Stimulated activated CD8-positive, alpha-beta memory T cell treated with anti-CD3 and anti-CD28 coated beads, Interleukin-4, amount 100 ng/mL, for 4 hours (primary cell): ENCODE results near the gene HSPB8.

Experiments
- DNase-seq, 2 donors: peaks; one replicate each; pipeline ENCODE4 v3.0.0-alpha.2; 2020; ENCODE audit warnings: low read depth in 2 of 2, low spot score in 1 of 2

The HSPB8 gene

DNA sequence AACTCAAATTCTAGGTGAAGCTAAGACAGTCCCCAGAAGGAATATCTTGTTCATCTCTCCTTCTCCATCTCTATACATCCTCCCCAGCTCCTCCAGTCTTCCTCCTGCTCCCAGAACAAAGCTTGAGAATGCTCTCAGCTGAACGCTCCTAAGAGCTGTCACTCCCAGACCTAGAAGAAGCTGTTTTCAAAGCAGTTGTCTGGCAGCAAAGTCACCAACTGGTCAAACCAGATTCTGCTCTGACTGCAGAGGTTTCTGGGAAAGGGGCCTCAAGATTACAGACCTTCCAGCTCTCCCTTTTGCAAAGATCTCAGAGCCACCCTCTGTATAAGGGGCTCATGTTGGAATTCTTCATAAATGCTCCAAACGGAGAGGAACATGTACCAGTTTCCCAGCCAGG lies 9.6 kb upstream of the HSPB8 start:
- DNase-seq: no peak

DNA sequence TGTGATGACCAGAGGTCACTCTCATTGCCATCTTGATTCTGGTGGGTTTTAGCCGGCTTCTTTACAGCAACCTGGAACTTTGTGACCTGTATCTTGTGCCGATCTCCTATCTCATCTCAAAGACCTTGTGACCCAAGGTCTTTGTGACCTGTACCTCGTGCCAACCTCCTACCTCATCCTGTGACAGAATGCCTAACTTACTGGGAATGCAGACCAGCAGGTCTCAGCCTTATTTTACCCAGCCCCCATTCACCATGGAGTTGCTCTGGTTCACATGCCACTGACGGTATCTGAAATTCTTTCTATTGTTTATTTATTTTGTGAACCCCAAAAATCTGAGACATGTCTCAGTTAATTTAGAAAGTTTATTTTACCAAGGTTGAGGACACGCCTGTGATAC lies 7.4 kb upstream of the HSPB8 start:
- DNase-seq: no peak

- DNase-seq: no peak
Observed at GRCh38 chr12:119171691-119172425, 6.9 kb upstream of the HSPB8 start.

DNA sequence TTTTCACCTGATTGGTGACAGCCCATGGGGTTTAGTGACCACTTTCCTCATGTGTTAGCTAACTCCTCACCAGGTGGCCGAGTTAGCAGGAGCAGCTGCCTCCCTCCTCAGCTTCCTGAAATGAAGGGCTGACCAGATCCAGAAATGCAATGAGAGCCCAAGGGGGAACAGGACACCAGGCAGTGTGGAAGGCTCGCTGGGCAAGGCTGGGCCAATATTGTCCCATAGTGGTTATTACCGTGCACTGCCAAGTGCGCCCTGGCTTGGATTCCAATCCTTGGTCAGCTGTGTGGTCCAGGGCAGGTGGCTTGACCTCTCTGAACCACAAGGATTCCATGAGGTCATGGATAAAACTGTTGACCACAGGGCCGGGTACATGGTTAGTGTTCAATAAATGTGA lies 3.6 kb upstream of the HSPB8 start:
- no peak for DNase-seq

DNA sequence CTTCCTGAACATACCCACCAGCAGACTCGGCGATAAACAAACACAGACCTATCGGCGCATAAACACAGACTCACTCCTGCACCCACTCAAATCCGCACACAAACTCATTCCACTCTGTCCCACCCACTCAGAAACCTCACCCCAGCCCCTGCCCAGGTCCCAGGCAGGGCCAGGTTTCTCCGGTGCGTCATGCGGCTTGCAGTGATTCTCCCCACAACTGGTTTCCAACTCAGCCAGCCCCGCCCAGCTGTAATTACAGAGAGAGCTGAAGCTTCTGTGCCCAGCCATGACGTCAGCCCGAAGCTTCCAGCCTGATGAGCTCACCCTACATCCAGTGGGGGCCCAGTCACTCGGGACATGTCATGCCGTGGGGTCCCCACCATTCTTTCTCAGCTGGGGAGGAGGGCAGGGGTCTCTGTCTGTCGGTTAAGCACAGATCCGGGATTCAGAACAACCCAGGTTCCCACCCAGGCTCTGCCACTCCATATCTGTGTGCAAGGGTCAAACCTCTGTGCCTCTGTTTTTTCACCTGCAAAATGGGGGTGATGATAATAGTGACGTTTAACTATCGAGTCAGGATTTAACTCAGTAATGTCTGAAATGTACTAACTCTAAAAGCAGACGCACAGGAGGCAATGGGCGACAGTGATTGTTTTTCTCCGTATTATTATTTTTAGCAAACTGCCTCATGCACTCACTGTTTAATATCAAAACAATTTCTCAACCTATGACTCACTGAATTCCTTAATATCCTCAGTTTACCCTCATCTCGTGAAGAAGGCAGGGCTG lies 2.3 kb upstream of the HSPB8 start:
- DNase-seq: no peak

DNA sequence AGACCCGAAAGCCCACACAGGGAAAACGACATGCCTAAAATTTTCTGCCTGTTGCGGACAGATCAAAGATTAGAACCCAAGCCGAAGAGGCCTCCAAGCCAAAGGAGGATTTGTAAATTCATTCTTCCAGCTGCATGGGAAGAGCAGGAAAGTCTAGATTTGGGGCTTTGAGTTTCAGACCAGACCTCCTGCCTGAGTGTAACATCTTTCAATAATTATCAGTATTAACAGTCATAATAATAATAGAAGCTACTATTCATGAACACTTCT lies 1.7 kb upstream of the HSPB8 start:
- DNase-seq: no peak

DNA sequence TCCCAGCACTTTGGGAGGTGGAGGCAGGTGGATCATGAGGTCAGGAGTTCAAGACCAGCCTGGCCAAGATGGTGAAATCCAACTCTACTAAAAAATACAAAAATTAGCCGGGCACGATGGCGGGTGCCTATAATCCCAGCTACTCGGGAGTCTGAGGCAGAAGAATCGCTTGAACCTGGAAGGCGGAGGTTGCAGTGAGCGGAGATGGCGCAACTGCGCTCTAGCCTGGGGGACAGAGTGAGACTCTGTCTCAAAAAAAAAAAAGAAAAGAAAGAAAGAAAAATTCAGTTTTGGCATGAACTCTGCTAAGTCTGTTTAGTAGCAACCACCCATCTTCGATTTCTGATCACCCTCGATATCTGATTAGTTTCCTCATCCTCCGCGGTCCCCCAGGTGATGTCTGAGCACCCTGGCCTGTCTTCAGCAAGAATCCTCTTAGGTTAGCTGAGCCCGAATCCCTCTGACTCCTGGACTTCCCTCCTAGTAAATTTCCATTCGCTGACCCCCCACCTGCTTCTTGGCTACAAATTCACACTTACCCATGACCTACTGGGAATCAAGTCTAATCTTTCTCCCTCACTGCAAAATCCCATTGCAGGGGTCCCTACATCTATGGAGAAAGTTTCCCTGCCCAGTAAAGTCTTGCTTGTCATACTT lies 879 bp upstream of the HSPB8 start:
- no peak for DNase-seq

DNA sequence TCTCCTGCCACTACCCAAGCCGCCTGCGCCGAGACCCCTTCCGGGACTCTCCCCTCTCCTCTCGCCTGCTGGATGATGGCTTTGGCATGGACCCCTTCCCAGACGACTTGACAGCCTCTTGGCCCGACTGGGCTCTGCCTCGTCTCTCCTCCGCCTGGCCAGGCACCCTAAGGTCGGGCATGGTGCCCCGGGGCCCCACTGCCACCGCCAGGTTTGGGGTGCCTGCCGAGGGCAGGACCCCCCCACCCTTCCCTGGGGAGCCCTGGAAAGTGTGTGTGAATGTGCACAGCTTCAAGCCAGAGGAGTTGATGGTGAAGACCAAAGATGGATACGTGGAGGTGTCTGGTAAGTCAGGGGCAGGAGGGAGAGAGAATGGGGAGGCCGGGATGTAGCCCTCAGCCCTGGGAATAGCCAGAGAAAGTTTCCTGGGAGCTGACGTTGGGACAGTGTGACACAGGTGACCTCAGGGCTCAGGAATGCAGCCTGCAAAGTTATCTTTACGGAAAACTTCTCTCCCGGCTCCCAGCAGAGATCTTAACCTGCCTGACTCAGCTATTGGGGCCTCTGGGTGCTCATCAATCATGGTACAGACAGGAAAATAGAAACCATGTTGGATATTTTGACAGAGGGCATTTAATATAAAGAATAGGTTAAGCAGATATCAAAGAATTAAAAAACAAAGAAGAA lies 747 bp downstream of the HSPB8 start:
- no peak for DNase-seq

GRCh38 chr12:119180380-119181040 lies 1.8 kb downstream of the HSPB8 start:
- DNase-seq: no peak

DNA sequence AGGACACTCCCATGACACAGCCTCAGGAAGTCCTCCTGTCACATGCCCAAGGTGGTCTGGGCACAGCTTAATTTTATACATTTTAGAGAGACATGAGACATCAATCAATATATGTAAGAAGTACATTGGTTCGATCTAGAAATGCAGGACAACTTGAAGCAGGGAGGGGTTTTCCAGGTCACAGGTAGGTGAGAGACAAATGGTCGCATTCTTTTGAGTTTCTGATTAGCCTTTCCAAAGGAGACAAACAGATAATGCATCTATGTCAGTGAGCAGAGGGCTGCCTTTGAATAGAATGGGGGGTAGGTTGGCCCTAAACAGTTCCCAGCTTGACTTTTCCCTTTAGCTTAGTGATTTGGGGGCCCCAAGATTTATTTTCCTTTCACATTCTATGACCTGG lies 2.5 kb downstream of the HSPB8 start:
- no peak for DNase-seq

DNA sequence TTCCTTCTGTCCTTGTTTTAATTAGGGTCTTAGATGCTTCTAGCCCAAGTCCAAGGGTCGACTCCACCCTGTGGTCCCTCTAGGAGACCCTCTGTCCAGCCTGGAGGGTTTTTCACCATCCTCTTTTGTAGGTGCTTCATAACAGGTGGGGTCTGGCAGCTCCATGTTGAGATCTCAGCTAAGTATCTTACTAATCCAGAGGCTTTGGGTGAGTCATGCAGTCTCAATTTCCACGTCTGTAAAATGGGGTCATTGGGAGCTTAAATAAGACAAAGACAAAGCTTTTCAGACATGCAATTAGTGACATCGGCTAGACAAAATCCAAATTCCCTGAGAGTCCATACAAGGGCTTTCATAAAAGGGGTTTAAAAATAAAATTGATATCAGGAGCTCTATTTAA lies 3.2 kb downstream of the HSPB8 start:
- DNase-seq: no peak

- no peak for DNase-seq
Observed at GRCh38 chr12:119182701-119183493, 4.2 kb downstream of the HSPB8 start.

DNA sequence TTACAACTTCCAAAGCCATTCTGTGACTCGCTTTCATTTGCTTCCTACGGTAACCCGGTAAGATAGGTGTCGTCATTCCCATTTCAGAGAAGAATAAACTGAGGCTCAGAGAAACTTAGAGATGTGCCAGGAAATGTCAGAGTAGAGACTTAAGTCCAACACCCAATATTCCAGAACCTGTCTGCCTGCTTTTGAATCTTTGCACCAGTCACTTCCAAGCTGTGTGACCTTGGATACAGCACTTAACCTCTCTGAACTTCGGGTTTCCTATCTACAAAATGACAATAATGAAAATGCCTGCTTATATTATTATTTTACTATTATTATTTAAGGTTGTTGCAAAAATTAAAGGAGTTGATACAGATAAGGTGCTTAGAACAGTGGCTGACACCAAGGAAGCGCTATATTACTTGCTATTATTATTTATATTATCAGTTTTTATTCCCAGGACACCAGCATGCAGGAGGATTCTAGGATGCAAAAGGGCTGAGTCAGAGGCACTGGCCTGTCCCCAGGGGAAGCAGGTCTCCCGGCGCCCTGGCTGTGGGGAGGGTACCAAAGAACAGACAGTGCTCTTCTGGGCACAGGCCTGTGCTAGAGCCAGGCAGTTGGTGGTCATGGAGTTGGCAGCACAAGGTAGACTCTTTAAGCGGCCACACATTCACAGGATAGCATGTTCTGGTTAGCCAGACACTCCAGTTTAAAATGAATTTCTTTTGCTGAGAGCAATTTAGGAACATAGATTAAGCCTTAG lies 5.4 kb downstream of the HSPB8 start:
- DNase-seq: no peak

DNA sequence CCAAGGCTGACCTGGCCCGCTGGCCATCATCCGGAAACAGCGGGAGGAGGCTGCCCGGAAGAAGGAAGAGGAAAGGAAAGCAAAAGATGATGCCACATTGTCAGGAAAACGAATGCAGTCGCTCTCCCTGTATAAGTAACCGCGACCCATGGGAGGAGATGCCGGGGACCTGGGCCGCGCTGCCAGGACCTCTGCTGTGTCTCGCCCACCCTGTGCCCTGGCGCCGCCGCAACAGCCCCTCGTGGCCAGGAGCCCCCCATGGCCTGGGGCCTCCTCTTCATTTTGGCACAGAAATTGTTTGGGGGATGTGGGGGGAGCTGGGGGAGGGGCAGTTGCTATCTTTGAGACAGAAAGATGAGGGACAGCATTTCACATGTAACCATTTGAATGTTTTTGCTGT lies 16.5 kb downstream of the HSPB8 start:
- DNase-seq: no peak

GRCh38 chr12:119198440-119198839 lies 19.7 kb downstream of the HSPB8 start:
- DNase-seq: no peak

- no peak for DNase-seq
Observed at GRCh38 chr12:119200601-119201000, 21.9 kb downstream of the HSPB8 start.

GRCh38 chr12:119201789-119202543 lies 23.2 kb downstream of the HSPB8 start:
- no peak for DNase-seq

GRCh38 chr12:119202544-119202943 lies 23.8 kb downstream of the HSPB8 start:
- no peak for DNase-seq

GRCh38 chr12:119204131-119204530 lies 25.4 kb downstream of the HSPB8 start:
- no peak for DNase-seq
